H9 (cell line): ENCODE data around the gene PTPRK. TPM values are rescaled to one million over a fixed set of nuclear protein-coding genes. Genes with fewer than 3 reads are reported as not detected.

Experiments used
- DNase-seq: peaks from one replicate; pipeline ENCODE4 v3.0.0-alpha.2; 2017
- H2AFZ ChIP-seq: one replicate; pipeline ENCODE4 v1.6.1; 2013; ENCODE audit warnings: mild to moderate bottlenecking, low read length, control low read depth, moderate library complexity
- H2AK5ac ChIP-seq: 2 replicates; pipeline ENCODE4 v1.6.1; 2013; ENCODE audit warnings: low read length, control low read depth, mixed read lengths; ENCODE audit not compliant: insufficient read length
- H2BK120ac ChIP-seq: one replicate; pipeline ENCODE4 v1.6.1; 2013; ENCODE audit warnings: low read depth, mild to moderate bottlenecking, low read length, control low read depth, inconsistent platforms; ENCODE audit not compliant: poor library complexity, severe bottlenecking
- H2BK12ac ChIP-seq: 2 replicates; pipeline ENCODE4 v1.6.1; 2013; ENCODE audit warnings: low read length, control low read depth, mixed read lengths, low read depth; ENCODE audit not compliant: insufficient read length
- H2BK15ac ChIP-seq: 2 replicates; pipeline ENCODE4 v1.6.1; 2013; ENCODE audit warnings: low read depth, low read length, control low read depth
- H2BK20ac ChIP-seq: one replicate; pipeline ENCODE4 v1.6.1; 2013; ENCODE audit warnings: low read depth, mild to moderate bottlenecking, low read length, control low read depth, inconsistent platforms; ENCODE audit not compliant: poor library complexity, severe bottlenecking
- H2BK5ac ChIP-seq: 2 replicates; pipeline ENCODE4 v1.6.1; 2013; ENCODE audit warnings: low read length, control low read depth, mixed read lengths; ENCODE audit not compliant: insufficient read length
- H3K14ac ChIP-seq: 2 replicates; pipeline ENCODE4 v1.6.1; 2013; ENCODE audit warnings: low read length, control low read depth; ENCODE audit not compliant: insufficient read depth
- H3K18ac ChIP-seq: 2 replicates; pipeline ENCODE4 v1.6.1; 2013; ENCODE audit warnings: low read depth, mild to moderate bottlenecking, mixed read lengths, low read length, control low read depth; ENCODE audit not compliant: insufficient read length
- H3K23ac ChIP-seq: 2 replicates; pipeline ENCODE4 v1.6.1; 2013; ENCODE audit warnings: low read length, control low read depth, mixed read lengths, low read depth; ENCODE audit not compliant: insufficient read length
- H3K23me2 ChIP-seq: 2 replicates; pipeline ENCODE4 v1.6.1; 2013; ENCODE audit warnings: low read depth, mild to moderate bottlenecking, mixed read lengths, low read length, control low read depth; ENCODE audit not compliant: insufficient read length, poor library complexity, severe bottlenecking
- H3K27ac ChIP-seq: 2 replicates; pipeline ENCODE4 v1.5.1; 2013; ENCODE audit warnings: low read length, control low read depth, mixed read lengths, low read depth; ENCODE audit not compliant: insufficient read length
- H3K27me3 ChIP-seq: 2 replicates; pipeline ENCODE4 v1.6.1; 2013; ENCODE audit warnings: low read length, control low read depth, inconsistent platforms; ENCODE audit not compliant: insufficient read depth
- H3K4ac ChIP-seq: 2 replicates; pipeline ENCODE4 v1.6.1; 2013; ENCODE audit warnings: low read depth, mild to moderate bottlenecking, control low read depth, inconsistent platforms, low read length, moderate library complexity
- H3K4me1 ChIP-seq: 2 replicates; pipeline ENCODE4 v1.6.1; 2013; ENCODE audit warnings: low read length, control low read depth, inconsistent platforms; ENCODE audit not compliant: insufficient read depth
- H3K4me2 ChIP-seq: 2 replicates; pipeline ENCODE4 v1.6.1; 2013; ENCODE audit warnings: low read length, control low read depth, mixed read lengths; ENCODE audit not compliant: insufficient read length, insufficient read depth
- H3K56ac ChIP-seq: 2 replicates; pipeline ENCODE4 v1.6.1; 2013; ENCODE audit warnings: low read depth, mild to moderate bottlenecking, mixed read lengths, low read length, control low read depth; ENCODE audit not compliant: insufficient read length
- H3K79me1 ChIP-seq: 2 replicates; pipeline ENCODE4 v1.6.1; 2013; ENCODE audit warnings: low read depth, mild to moderate bottlenecking, moderate library complexity, low read length, control low read depth, inconsistent platforms; ENCODE audit not compliant: insufficient read depth, poor library complexity, severe bottlenecking
- H3K79me2 ChIP-seq: 2 replicates; pipeline ENCODE4 v1.6.1; 2013; ENCODE audit warnings: low read length, control low read depth, inconsistent platforms; ENCODE audit not compliant: insufficient read depth
- H3K9ac ChIP-seq: 2 replicates; pipeline ENCODE4 v1.6.1; 2013; ENCODE audit warnings: low read length, control low read depth, mixed read lengths; ENCODE audit not compliant: insufficient read length; ENCODE audit errors: extremely low read depth
- H3K9me3 ChIP-seq: one replicate; pipeline ENCODE4 v1.6.1; 2013; ENCODE audit warnings: low read depth, low read length, inconsistent platforms; ENCODE audit not compliant: control insufficient read depth
- H3T11ph ChIP-seq: one replicate; pipeline ENCODE4 v1.6.1; 2013; ENCODE audit warnings: mild to moderate bottlenecking, low read length, control low read depth, inconsistent platforms
- H4K20me1 ChIP-seq: one replicate; pipeline ENCODE4 v1.6.1; 2013; ENCODE audit not compliant: control insufficient read depth, insufficient read length, insufficient read depth
- H4K5ac ChIP-seq: 2 replicates; pipeline ENCODE4 v1.6.1; 2013; ENCODE audit warnings: low read depth, mild to moderate bottlenecking, mixed read lengths, low read length, control low read depth; ENCODE audit not compliant: insufficient read length
- H4K8ac ChIP-seq: replicated peaks from 2 replicates; pipeline ENCODE4 v1.6.1; 2013; ENCODE audit warnings: low read length, control low read depth, mixed read lengths, low read depth; ENCODE audit not compliant: insufficient read length
- H4K91ac ChIP-seq: 2 replicates; pipeline ENCODE4 v1.6.1; 2013; ENCODE audit warnings: low read depth, mild to moderate bottlenecking, moderate library complexity, mixed read lengths, low read length, control low read depth; ENCODE audit not compliant: insufficient read length
- H3K27ac Mint-ChIP-seq, 3 experiments: 2 replicates in 2 of 3; 3 replicates in 1 of 3; pipeline ENCODE4 v1.8.0; 2020 to 2021; ENCODE audit warnings: mixed read lengths in 3 of 3, mild to moderate bottlenecking in 1 of 3, moderate library complexity in 1 of 3
- H3K27me3 Mint-ChIP-seq: 2 replicates; pipeline ENCODE4 v1.8.0; 2021; ENCODE audit warnings: low read depth, mild to moderate bottlenecking, moderate library complexity, mixed read lengths
- H3K36me3 Mint-ChIP-seq, 3 experiments: 2 replicates in 2 of 3; 3 replicates in 1 of 3; pipeline ENCODE4 v1.8.0; 2020 to 2021; ENCODE audit warnings: low read depth in 3 of 3, mixed read lengths in 3 of 3; ENCODE audit not compliant: insufficient read depth in 1 of 3
- H3K4me1 Mint-ChIP-seq, 2 experiments: 2 replicates each; pipeline ENCODE4 v1.8.0; 2020; ENCODE audit warnings: mixed read lengths in 2 of 2
- H3K4me3 Mint-ChIP-seq, 2 experiments: 2 replicates in 1 of 2; 3 replicates in 1 of 2; pipeline ENCODE4 v1.8.0; 2020 to 2021; ENCODE audit warnings: mild to moderate bottlenecking in 2 of 2, mixed read lengths in 2 of 2, moderate library complexity in 1 of 2
- H3K9me3 Mint-ChIP-seq, 2 experiments: 2 replicates in 1 of 2; 3 replicates in 1 of 2; pipeline ENCODE4 v1.8.0; 2020; ENCODE audit warnings: mild to moderate bottlenecking in 2 of 2, mixed read lengths in 2 of 2, moderate library complexity in 1 of 2
- WGBS: extraction: QIAGEN DNeasy Blood & Tissue Kit; methylation state at CpG from one replicate; pipeline ENCODE4 v1.1.7; 2013; ENCODE audit warnings: missing lambda C conversion rate, low lambda C conversion rate, mixed read lengths; ENCODE audit not compliant: insufficient read length; ENCODE audit errors: extremely low coverage; 5-methylcytosine and 5-hydroxymethylcytosine counted together
- total RNA-seq: library from RNA; stranded (reverse); gene quantifications from 2 replicates; pipeline ENCODE4 v1.2.1, GENCODE V29; 2021
- TF ChIP-seq, protein P1 (sequence below): fragments of 200-600 bp; sonication (generic); conservative IDR thresholded peaks from 3 replicates; pipeline ENCODE4 v1.8.0; 2021; ENCODE audit warnings: antibody characterized with exemption, mild to moderate bottlenecking

Gene PTPRK
- total RNA-seq, 1 experiment from 2014 or later: 47.9 TPM

DNA sequence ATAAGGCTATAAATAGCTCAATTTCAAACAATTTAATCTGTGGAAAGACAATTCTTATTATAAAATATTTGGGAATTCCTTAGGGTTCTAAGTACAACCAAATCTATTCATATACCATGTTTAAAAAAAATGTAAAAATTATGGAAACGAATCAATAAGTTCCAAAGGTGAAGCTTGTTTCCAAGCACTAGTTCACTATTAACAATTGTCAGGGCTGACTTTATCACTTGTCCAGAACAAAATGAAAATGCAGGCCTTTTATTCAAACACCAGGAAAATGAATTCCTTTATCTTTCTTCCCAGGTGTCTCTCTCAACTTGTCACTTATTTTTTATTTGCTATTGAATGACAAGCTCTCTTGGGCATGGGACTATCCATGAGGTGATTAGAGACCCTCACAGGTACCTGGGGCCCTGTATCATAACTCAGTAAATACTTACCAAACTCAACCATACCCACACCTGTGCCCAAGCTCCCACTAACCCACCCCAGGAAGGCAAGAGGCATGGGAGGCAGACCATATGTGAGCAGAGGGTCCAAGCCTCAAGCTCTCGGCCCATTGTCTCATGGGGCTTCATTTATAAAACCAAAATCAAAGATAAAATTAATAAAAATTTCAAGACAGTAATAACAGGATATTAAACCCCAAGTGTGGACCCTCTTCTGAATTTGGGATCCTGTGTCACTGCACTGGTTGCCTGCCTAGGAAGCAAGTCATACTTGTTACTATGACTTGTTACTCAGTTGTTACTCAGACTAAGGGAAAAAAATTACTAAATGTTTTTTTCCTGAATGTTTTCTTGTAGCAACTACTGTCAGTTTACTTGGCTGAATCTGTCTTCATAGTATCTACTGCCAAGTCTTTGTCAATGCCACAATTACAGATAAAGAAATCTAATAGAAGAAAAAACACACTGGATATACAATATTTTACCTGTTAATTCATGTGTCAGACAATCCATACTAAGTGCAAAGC is 54.7 kb downstream of the PTPRK start:
- Histone ChIP-seq H4K20me1 (no peaks in the 10 kb centered on the region), H3K9ac (no peak overlapping the region), H2BK15ac (no peak overlapping the region), H3K27ac (no peak overlapping the region), H3K9me3 (no peaks in the 10 kb centered on the region), H4K5ac (no peak overlapping the region), H4K91ac (no peak overlapping the region), H2AK5ac (no peak overlapping the region), H3T11ph (no peak overlapping the region), H3K79me1 (no peaks in the 10 kb centered on the region), H2BK12ac (no peak overlapping the region), H2BK5ac (no peak overlapping the region), H2AFZ (no peak overlapping the region), H3K56ac (no peak overlapping the region), H3K23me2 (no peaks in the 10 kb centered on the region), H3K14ac (no peak overlapping the region), H3K18ac (no peak overlapping the region), H3K23ac (no peak overlapping the region), H3K27me3 (no peaks in the 10 kb centered on the region), H2BK120ac (no peak overlapping the region), H2BK20ac (no peak overlapping the region), H3K4me2 (no peak overlapping the region), H4K8ac (no peak overlapping the region), H3K4ac (no peak overlapping the region), H3K79me2 (no peaks in the 10 kb centered on the region; the same call in 1 of the 2 replicates), H3K4me1 (no peaks in the 10 kb centered on the region)
- TF ChIP-seq, protein P1, sequence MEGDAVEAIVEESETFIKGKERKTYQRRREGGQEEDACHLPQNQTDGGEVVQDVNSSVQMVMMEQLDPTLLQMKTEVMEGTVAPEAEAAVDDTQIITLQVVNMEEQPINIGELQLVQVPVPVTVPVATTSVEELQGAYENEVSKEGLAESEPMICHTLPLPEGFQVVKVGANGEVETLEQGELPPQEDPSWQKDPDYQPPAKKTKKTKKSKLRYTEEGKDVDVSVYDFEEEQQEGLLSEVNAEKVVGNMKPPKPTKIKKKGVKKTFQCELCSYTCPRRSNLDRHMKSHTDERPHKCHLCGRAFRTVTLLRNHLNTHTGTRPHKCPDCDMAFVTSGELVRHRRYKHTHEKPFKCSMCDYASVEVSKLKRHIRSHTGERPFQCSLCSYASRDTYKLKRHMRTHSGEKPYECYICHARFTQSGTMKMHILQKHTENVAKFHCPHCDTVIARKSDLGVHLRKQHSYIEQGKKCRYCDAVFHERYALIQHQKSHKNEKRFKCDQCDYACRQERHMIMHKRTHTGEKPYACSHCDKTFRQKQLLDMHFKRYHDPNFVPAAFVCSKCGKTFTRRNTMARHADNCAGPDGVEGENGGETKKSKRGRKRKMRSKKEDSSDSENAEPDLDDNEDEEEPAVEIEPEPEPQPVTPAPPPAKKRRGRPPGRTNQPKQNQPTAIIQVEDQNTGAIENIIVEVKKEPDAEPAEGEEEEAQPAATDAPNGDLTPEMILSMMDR: no peak
- no peak for DNase-seq
- Mint-ChIP-seq H3K4me3 (no peak overlapping the region), H3K4me1 (no peaks in the 10 kb centered on the region), H3K9me3 (no peaks in the 10 kb centered on the region), H3K27me3 (no peaks in the 10 kb centered on the region), H3K27ac (peak overlapping the region in 2 of 3 experiments; percentile 53 to 55; a peak in 2 of 7 replicates), H3K36me3 (no peaks in the 10 kb centered on the region)
- no CpG with 5 or more reads among the region's 2 CpGs for WGBS
